Measurements from ENCODE around the gene BBS4. TPM values are rescaled to one million over a fixed set of nuclear protein-coding genes. Genes with fewer than 3 reads are reported as not detected.

The BBS4 gene
- total and polyA plus RNA-seq, 2 donors (not counting 1 experiment from before 2014, with no cell fraction given), result 27.9 to 29.4 TPM

DNA sequence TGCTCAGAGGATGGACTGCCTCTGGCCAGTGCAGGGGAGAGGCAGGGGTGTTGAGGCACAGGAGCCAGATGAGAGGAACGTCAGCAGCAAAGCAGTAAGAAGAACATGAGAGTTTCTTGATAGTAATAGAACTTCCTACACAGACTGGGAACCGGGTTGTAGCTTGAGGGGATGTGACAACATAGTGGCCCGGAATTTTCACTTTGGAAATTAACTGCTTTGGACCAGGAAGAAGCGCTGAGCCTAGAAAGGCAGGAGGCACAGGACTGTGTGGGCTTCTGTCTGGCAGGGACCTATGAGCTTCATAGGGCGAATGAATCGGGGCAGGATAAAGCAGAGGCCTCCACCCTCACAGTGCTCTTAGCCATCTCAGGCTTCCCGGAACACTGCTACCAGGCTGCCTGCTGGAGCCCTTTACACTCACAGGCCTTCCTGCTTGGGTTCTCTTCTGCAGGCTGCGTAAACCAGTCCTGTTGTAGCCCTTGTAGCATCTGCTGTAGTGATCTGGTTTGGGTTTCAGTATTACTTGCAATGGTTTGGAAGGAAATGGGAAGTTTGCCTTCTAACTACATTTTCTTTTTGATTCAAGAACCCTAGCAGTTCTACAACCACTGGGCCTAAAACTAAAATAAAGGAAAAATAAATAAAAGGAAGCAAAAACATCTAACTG is 100.8 kb downstream of the BBS4 start:
- no peak overlapping the region for H3K27ac ChIP-seq (ENCODE audit: insufficient read depth, low read length)
- no peak overlapping the region for H3K4me3 ChIP-seq (replicated peaks in 1 of 4; ENCODE audit: control extremely low read depth in 1 of 4, insufficient read depth in 1 of 4, low read depth in 3 of 4, low read length in 4 of 4)
- TF ChIP-seq, protein P1, sequence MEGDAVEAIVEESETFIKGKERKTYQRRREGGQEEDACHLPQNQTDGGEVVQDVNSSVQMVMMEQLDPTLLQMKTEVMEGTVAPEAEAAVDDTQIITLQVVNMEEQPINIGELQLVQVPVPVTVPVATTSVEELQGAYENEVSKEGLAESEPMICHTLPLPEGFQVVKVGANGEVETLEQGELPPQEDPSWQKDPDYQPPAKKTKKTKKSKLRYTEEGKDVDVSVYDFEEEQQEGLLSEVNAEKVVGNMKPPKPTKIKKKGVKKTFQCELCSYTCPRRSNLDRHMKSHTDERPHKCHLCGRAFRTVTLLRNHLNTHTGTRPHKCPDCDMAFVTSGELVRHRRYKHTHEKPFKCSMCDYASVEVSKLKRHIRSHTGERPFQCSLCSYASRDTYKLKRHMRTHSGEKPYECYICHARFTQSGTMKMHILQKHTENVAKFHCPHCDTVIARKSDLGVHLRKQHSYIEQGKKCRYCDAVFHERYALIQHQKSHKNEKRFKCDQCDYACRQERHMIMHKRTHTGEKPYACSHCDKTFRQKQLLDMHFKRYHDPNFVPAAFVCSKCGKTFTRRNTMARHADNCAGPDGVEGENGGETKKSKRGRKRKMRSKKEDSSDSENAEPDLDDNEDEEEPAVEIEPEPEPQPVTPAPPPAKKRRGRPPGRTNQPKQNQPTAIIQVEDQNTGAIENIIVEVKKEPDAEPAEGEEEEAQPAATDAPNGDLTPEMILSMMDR (conservative IDR thresholded peaks at IDR 0.05 in 1 of 2, IDR thresholded peaks at IDR 0.05 in 1 of 2; ENCODE audit: low read depth in 1 of 2, low read length in 2 of 2), result no peak
- TF ChIP-seq EZH2 (IDR thresholded peaks at IDR 0.05; ENCODE audit: low read length, missing control alignments), result no peak
- peaks cover 16% of the 10 kb centered on the region for H3K79me2 ChIP-seq (ENCODE audit: control insufficient read depth, insufficient read depth, low read length)
- DNase-seq (ENCODE audit: low read depth in 2 of 2), result no peak
- H3K36me3 ChIP-seq (ENCODE audit: control insufficient read depth, insufficient read depth, low read length), result no peaks in the 10 kb centered on the region
- H3K4me1 ChIP-seq (ENCODE audit: control insufficient read depth, extremely low read depth, insufficient read depth, low read length), result peaks cover 5% of the 10 kb centered on the region
- no peaks in the 10 kb centered on the region for H3K27me3 ChIP-seq (ENCODE audit: control insufficient read depth, insufficient read depth, low read length)
- H3K9me3 ChIP-seq (ENCODE audit: control insufficient read depth, insufficient read depth, low read depth, low read length), result no peaks in the 10 kb centered on the region
- no peak overlapping the region for H2AFZ ChIP-seq (ENCODE audit: low read length)
- no peak overlapping the region for H3K4me2 ChIP-seq (ENCODE audit: extremely low read depth, insufficient read depth, low read length)
- no peaks in the 10 kb centered on the region for H4K20me1 ChIP-seq (ENCODE audit: control insufficient read depth, extremely low read depth, insufficient read depth, low read length)
- H3K9ac ChIP-seq (ENCODE audit: insufficient read depth, low read length), result no peak overlapping the region

DNA sequence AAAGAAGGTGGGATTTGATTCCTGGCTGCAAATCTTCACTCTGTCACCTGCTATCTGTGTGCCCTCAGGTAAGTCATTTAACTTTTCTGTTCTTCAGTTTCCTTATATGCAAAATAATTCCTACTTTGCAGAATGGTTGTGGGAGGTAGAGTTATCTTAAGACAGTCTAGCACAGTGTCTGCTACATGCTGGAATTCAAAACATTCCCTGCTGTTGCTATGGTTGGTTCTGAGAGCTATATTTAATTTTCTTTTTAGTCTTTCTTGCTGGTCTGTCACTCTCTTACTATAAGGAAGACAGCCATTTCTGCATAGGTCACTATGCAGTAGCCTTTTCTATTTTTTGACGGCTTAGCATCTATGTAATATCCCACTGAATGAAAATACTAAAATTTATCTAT is 101.5 kb downstream of the BBS4 start:
- Histone ChIP-seq H3K79me2 (ENCODE audit: control insufficient read depth, insufficient read depth, low read length) (peaks cover 9% of the 10 kb centered on the region), H3K9ac (ENCODE audit: insufficient read depth, low read length) (no peak overlapping the region), H2AFZ (ENCODE audit: low read length) (no peak overlapping the region), H3K36me3 (ENCODE audit: control insufficient read depth, insufficient read depth, low read length) (no peaks in the 10 kb centered on the region), H3K9me3 (ENCODE audit: control insufficient read depth, insufficient read depth, low read depth, low read length) (no peaks in the 10 kb centered on the region), H3K27ac (ENCODE audit: insufficient read depth, low read length) (no peak overlapping the region), H3K4me2 (ENCODE audit: extremely low read depth, insufficient read depth, low read length) (no peak overlapping the region), H3K4me3 (replicated peaks in 1 of 4; ENCODE audit: control extremely low read depth in 1 of 4, insufficient read depth in 1 of 4, low read depth in 3 of 4, low read length in 4 of 4) (no peak overlapping the region), H3K4me1 (ENCODE audit: control insufficient read depth, extremely low read depth, insufficient read depth, low read length) (peaks cover 3% of the 10 kb centered on the region), H4K20me1 (ENCODE audit: control insufficient read depth, extremely low read depth, insufficient read depth, low read length) (no peaks in the 10 kb centered on the region), H3K27me3 (ENCODE audit: control insufficient read depth, insufficient read depth, low read length) (no peaks in the 10 kb centered on the region)
- peak in 1 of 2 donors; percentile 2 for DNase-seq (ENCODE audit: low read depth in 2 of 2)
- no peak for TF ChIP-seq EZH2 (IDR thresholded peaks at IDR 0.05; ENCODE audit: low read length, missing control alignments)
- TF ChIP-seq, protein P1 (conservative IDR thresholded peaks at IDR 0.05 in 1 of 2, IDR thresholded peaks at IDR 0.05 in 1 of 2; ENCODE audit: low read depth in 1 of 2, low read length in 2 of 2), result no peak

Other genes starting within 250 kb of the BBS4 start
- gene ARIH1, start 211.9 kb upstream of the BBS4 start, total RNA-seq, result 15.7 and 27.9 TPM in 2 replicates
- 52.4 and 62.3 TPM in 2 replicates for gene ARIH1, start 211.9 kb upstream of the BBS4 start, polyA plus RNA-seq
- gene GOLGA6B, start 31.5 kb upstream of the BBS4 start, total RNA-seq, result not detected in 2 replicates
- gene GOLGA6B, start 31.5 kb upstream of the BBS4 start, polyA plus RNA-seq, result not detected in 2 replicates
- 0.26 TPM in 1 of 2 replicates, not detected in the other for gene HIGD2B, start within 50 bp of the BBS4 start, total RNA-seq
- not detected in 2 replicates for gene HIGD2B, start within 50 bp of the BBS4 start, polyA plus RNA-seq
- 44.7 and 59.5 TPM in 2 replicates for gene ADPGK, start 97.6 kb downstream of the BBS4 start, total RNA-seq
- gene ADPGK, start 97.6 kb downstream of the BBS4 start, polyA plus RNA-seq, result 62.2 and 66.1 TPM in 2 replicates

Measured in fibroblast of lung (primary cell).